Measurements from ENCODE around the gene ZNF70.
"Not testable (repeated sequence)": the region's sequence is repeated elsewhere in the genome, so short reads cannot be mapped to it uniquely, and the experiment has no call there.

Gene ZNF70

GRCh38 chr22:23754980-23755636 is 4.2 kb upstream of the ZNF70 start:
- DNase-seq = no peak

GRCh38 chr22:23754220-23754919 is 3.5 kb upstream of the ZNF70 start, which contains the start of gene VPREB3:
Gene VPREB3 (minus strand): TSS chr22:23754425. CDS start chr22:23754363, 62 bp downstream.
- no peak for DNase-seq

GRCh38 chr22:23753385-23753784 is 2.5 kb upstream of the ZNF70 start:
- no peak for DNase-seq

GRCh38 chr22:23752750-23753149 is 1.8 kb upstream of the ZNF70 start:
- no peak for DNase-seq

GRCh38 chr22:23752090-23752691 is 1.3 kb upstream of the ZNF70 start:
- no peak for DNase-seq

GRCh38 chr22:23751441-23751996 is 607 bp upstream of the ZNF70 start:
- no peak for DNase-seq

- no peak for DNase-seq
Observed at GRCh38 chr22:23750367-23750713, 572 bp downstream of the ZNF70 start.

- DNase-seq = no peak
Observed at GRCh38 chr22:23749841-23750301, 1.0 kb downstream of the ZNF70 start.

GRCh38 chr22:23745791-23746190 is 5.1 kb downstream of the ZNF70 start:
- no peak for DNase-seq

GRCh38 chr22:23744485-23744884 is 6.4 kb downstream of the ZNF70 start:
- DNase-seq = no peak

- DNase-seq = no peak
Observed at GRCh38 chr22:23744001-23744400, 6.9 kb downstream of the ZNF70 start.

- DNase-seq = no peak
Observed at GRCh38 chr22:23743303-23743705, 7.6 kb downstream of the ZNF70 start.

- DNase-seq = no peak
Observed at GRCh38 chr22:23742505-23743264, 8.2 kb downstream of the ZNF70 start.

- DNase-seq = no peak
Observed at GRCh38 chr22:23737696-23738095, 13.2 kb downstream of the ZNF70 start.

- DNase-seq = not testable (repeated sequence)
Observed at GRCh38 chr22:23728108-23728507, 22.8 kb downstream of the ZNF70 start.

- no peak for DNase-seq
Observed at GRCh38 chr22:23722724-23723123, 28.2 kb downstream of the ZNF70 start.

- DNase-seq = no peak
Observed at GRCh38 chr22:23722160-23722559, 28.8 kb downstream of the ZNF70 start.

GRCh38 chr22:23720855-23721254 is 30.1 kb downstream of the ZNF70 start:
- no peak for DNase-seq

- no peak for DNase-seq
Observed at GRCh38 chr22:23718371-23719165, 32.3 kb downstream of the ZNF70 start.

GRCh38 chr22:23716811-23717801 is 33.8 kb downstream of the ZNF70 start:
- peak; percentile 19 for DNase-seq

Data from GOT3 (cell line).